Thyroid gland (tissue), 4 donors: ENCODE data around the gene HCLS1. TPM values are rescaled to one million over a fixed set of nuclear protein-coding genes. Genes with fewer than 3 reads are reported as not detected.

ENCODE experiments used
- DNase-seq, 2 donors: peaks; one replicate each; pipeline ENCODE4 v3.0.0-alpha.2; 2019
- H3K27ac ChIP-seq, 3 donors: fragments of 200-600 bp; sonication (generic); 1 replicate in 2 of 3; 2 replicates in 1 of 3; pipeline ENCODE4 v1.5.1; 2016 to 2019; ENCODE audit warnings: mild to moderate bottlenecking in 1 of 3, moderate library complexity in 1 of 3
- H3K27me3 ChIP-seq: fragments of 200-600 bp; sonication (generic); one replicate; pipeline ENCODE4 v1.5.1; 2019
- H3K36me3 ChIP-seq, 2 donors: fragments of 200-600 bp; sonication (generic); one replicate each; pipeline ENCODE4 v1.5.1; 2016 to 2019
- H3K4me1 ChIP-seq, 2 donors: fragments of 200-600 bp; sonication (generic); one replicate each; pipeline ENCODE4 v1.5.1; 2017 to 2019
- H3K4me3 ChIP-seq, 3 donors: fragments of 200-600 bp; sonication (generic); replicated peaks in 1 of 3; 1 replicate in 2 of 3; 2 replicates in 1 of 3; pipeline ENCODE4 v1.5.1; 2016; ENCODE audit warnings: mild to moderate bottlenecking in 1 of 3
- H3K9me3 ChIP-seq: fragments of 200-600 bp; sonication (generic); one replicate; pipeline ENCODE4 v1.5.1; 2017
- CTCF ChIP-seq, 6 experiments: fragments of 200-600 bp in 3 of 6; fragments of 450-650 bp in 3 of 6; sonication (generic) in 3 of 6; IDR thresholded peaks; one replicate each; pipeline ENCODE4 v1.5.1; 2016 to 2019; ENCODE audit warnings: antibody characterized with exemption in 6 of 6, mild to moderate bottlenecking in 2 of 6, inconsistent platforms in 1 of 6, moderate library complexity in 1 of 6
- POLR2A ChIP-seq, 2 donors: fragments of 450-650 bp; IDR thresholded peaks; one replicate each; pipeline ENCODE4 v1.6.1; 2017; ENCODE audit warnings: antibody characterized with exemption in 2 of 2, mild to moderate bottlenecking in 2 of 2, moderate library complexity in 1 of 2
- WGBS, 2 donors: methylation state at CpG; one replicate each; pipeline ENCODE4 v1.1.5; 2017; 5-methylcytosine and 5-hydroxymethylcytosine counted together
- intact Hi-C: fragments of 100-400 bp; cut with DNase I; formaldehyde crosslinking; loops from one replicate; pipeline ENCODE4 v1.15.1; 2023
- total RNA-seq, 4 donors: library from RNA; depleted of rRNA; stranded (reverse); fragments of >200 nt; gene quantifications; one replicate each; pipeline ENCODE4 v1.2.3, GENCODE V29; 2016

Gene HCLS1
- total RNA-seq, 4 donors from 2014 or later, result 14.6 to 42.5 (median 19.9) TPM

- Histone ChIP-seq H3K27ac (no peak overlapping the region), H3K4me3 (no peak overlapping the region), H3K9me3 (no peaks in the 10 kb centered on the region), H3K4me1 (no peaks in the 10 kb centered on the region), H3K27me3 (no peaks in the 10 kb centered on the region), H3K36me3 (no peaks in the 10 kb centered on the region)
- intact Hi-C loops, result no loop called here
- DNase-seq, result no peak
- 65 to 67% methylated on average over 3 of the region's 3 CpGs for WGBS, 2 donors
- TF ChIP-seq POLR2A (IDR thresholded peaks at IDR 0.05) (no peak), CTCF (IDR thresholded peaks at IDR 0.05) (no peak)
Observed at GRCh38 chr3:121627622-121628021, 33.1 kb downstream of the HCLS1 start.

- WGBS, 2 donors, result 85 to 87% methylated on average over 4 of the region's 4 CpGs
- TF ChIP-seq CTCF (IDR thresholded peaks at IDR 0.05) (no peak), POLR2A (IDR thresholded peaks at IDR 0.05) (no peak)
- no peaks in the 10 kb centered on the region for H3K4me1 ChIP-seq
- no peaks in the 10 kb centered on the region for H3K9me3 ChIP-seq
- H3K27me3 ChIP-seq, result no peaks in the 10 kb centered on the region
- no peaks in the 10 kb centered on the region for H3K36me3 ChIP-seq
- no peak overlapping the region for H3K4me3 ChIP-seq
- no peak for DNase-seq
- no peak overlapping the region for H3K27ac ChIP-seq
- intact Hi-C loops, result no loop called here
Observed at GRCh38 chr3:121627211-121627610, 33.5 kb downstream of the HCLS1 start.

GRCh38 chr3:121626495-121626894 is 34.2 kb downstream of the HCLS1 start:
- no peak for DNase-seq
- no peak overlapping the region for H3K27ac ChIP-seq
- H3K4me1 ChIP-seq, result no peaks in the 10 kb centered on the region
- TF ChIP-seq POLR2A (IDR thresholded peaks at IDR 0.05) (no peak), CTCF (IDR thresholded peaks at IDR 0.05) (no peak)
- H3K36me3 ChIP-seq, result no peaks in the 10 kb centered on the region
- intact Hi-C loops, result no loop called here
- no peaks in the 10 kb centered on the region for H3K9me3 ChIP-seq
- 89 to 90% methylated on average over 4 of the region's 4 CpGs for WGBS, 2 donors
- no peaks in the 10 kb centered on the region for H3K27me3 ChIP-seq
- no peak overlapping the region for H3K4me3 ChIP-seq

GRCh38 chr3:121624147-121624899 is 36.4 kb downstream of the HCLS1 start:
- no peak for DNase-seq
- Histone ChIP-seq H3K4me1 (no peaks in the 10 kb centered on the region), H3K9me3 (no peaks in the 10 kb centered on the region), H3K27ac (no peak overlapping the region), H3K27me3 (no peaks in the 10 kb centered on the region), H3K4me3 (no peak overlapping the region), H3K36me3 (no peaks in the 10 kb centered on the region)
- WGBS, 2 donors, result 69 to 71% methylated on average over 14 of the region's 14 CpGs
- intact Hi-C loops, result no loop called here
- TF ChIP-seq POLR2A (IDR thresholded peaks at IDR 0.05), result no peak
- no peak for TF ChIP-seq CTCF (IDR thresholded peaks at IDR 0.05)

- whole genome bisulfite sequencing, 2 donors, result 80 to 96% methylated on average over 4 to 5 of the region's 6 CpGs
- TF ChIP-seq CTCF (IDR thresholded peaks at IDR 0.05), result no peak
- TF ChIP-seq POLR2A (IDR thresholded peaks at IDR 0.05), result no peak
- DNase-seq, result no peak
- intact Hi-C loops, result no loop called here
- no peaks in the 10 kb centered on the region for H3K4me1 ChIP-seq
- no peaks in the 10 kb centered on the region for H3K27me3 ChIP-seq
- H3K36me3 ChIP-seq, result no peaks in the 10 kb centered on the region
- H3K9me3 ChIP-seq, result no peaks in the 10 kb centered on the region
- H3K4me3 ChIP-seq, result no peak overlapping the region
- no peak overlapping the region for H3K27ac ChIP-seq
Observed at GRCh38 chr3:121621491-121621890, 39.2 kb downstream of the HCLS1 start.
